ENCODE data around the gene SBF1.

GRCh38 chr22:50516068-50516467 lies 41.2 kb upstream of the SBF1 start:
- TF ChIP-seq EZH2 (IDR thresholded peaks at IDR 0.05; ENCODE audit: insufficient read depth, poor library complexity, severe bottlenecking) (no peak), EZH2phosphoT487 (IDR thresholded peaks at IDR 0.05; ENCODE audit: insufficient read depth, low read depth) (no peak)

All from GM23248 (cell line).